B cell (primary cell): ENCODE results near the gene PPP6R3. TPM values are rescaled to one million over a fixed set of nuclear protein-coding genes. Genes with fewer than 3 reads are reported as not detected.

ENCODE experiments used
- ATAC-seq: fragments of 200-7000 bp; cut with Tn5 transposase; one replicate; pipeline ENCODE4 v1.10.0; 2021; ENCODE audit warnings: low read depth, mild to moderate bottlenecking, moderate number of reproducible peaks, moderate library complexity
- CTCF ChIA-PET: fragments of 350-600 bp; sonication (Branson Sonifier 250); formaldehyde crosslinking; loops from one replicate; lab custom pipeline; 2021; ENCODE audit warnings: antibody characterized with exemption, inconsistent platforms; lab: Charles Lee
- POLR2A ChIA-PET: fragments of 350-600 bp; sonication (Branson Sonifier 250); formaldehyde crosslinking; loops from one replicate; lab custom pipeline; 2021; ENCODE audit warnings: antibody characterized with exemption; lab: Charles Lee
- DNase-seq: peaks from one replicate; pipeline ENCODE4 v3.0.0; 2013
- H2AFZ ChIP-seq: 2 replicates; pipeline ENCODE4 v1.6.1; 2012; ENCODE audit warnings: mild to moderate bottlenecking, low read depth, low read length; ENCODE audit not compliant: insufficient read depth, poor library complexity, severe bottlenecking
- H3K27ac ChIP-seq, 2 donors: 1 replicate in 1 of 2; 2 replicates in 1 of 2; pipeline ENCODE4 v1.5.1; 2012 to 2013; ENCODE audit warnings: low read length in 2 of 2, mild to moderate bottlenecking in 2 of 2, moderate library complexity in 1 of 2
- H3K27me3 ChIP-seq, 4 experiments: fragments of 200-600 bp in 1 of 4; sonication (generic) in 1 of 4; replicated peaks in 1 of 4; 1 replicate in 2 of 4; 2 replicates in 2 of 4; pipeline versions ENCODE4 v1.6.1 to v1.7.0; 2013 to 2016; ENCODE audit warnings: low read length in 3 of 4, mild to moderate bottlenecking in 2 of 4, mixed read lengths in 1 of 4, moderate library complexity in 1 of 4; ENCODE audit not compliant: insufficient read depth in 4 of 4, control insufficient read depth in 3 of 4; ENCODE audit errors: control extremely low read depth in 1 of 4
- H3K36me3 ChIP-seq, 2 experiments: replicated peaks in 1 of 2; 1 replicate in 1 of 2; 2 replicates in 1 of 2; pipeline versions ENCODE4 v1.6.1 to v1.7.1; 2013; ENCODE audit warnings: low read length in 1 of 2; ENCODE audit not compliant: insufficient read depth in 2 of 2, control insufficient read depth in 1 of 2; ENCODE audit errors: control extremely low read depth in 1 of 2, extremely low read depth in 1 of 2
- H3K4me1 ChIP-seq, 2 donors: fragments of 200-600 bp in 1 of 2; sonication (generic) in 1 of 2; 1 replicate in 1 of 2; 2 replicates in 1 of 2; pipeline versions ENCODE4 v1.5.1 to v1.6.1; 2013 to 2017; ENCODE audit warnings: low read length in 2 of 2; ENCODE audit not compliant: control insufficient read depth in 2 of 2, insufficient read depth in 2 of 2
- H3K4me2 ChIP-seq: replicated peaks from 2 replicates; pipeline ENCODE3; 2012; ENCODE audit warnings: mild to moderate bottlenecking, low read depth, low read length; ENCODE audit not compliant: poor library complexity, severe bottlenecking
- H3K4me3 ChIP-seq, 5 experiments: fragments of 200-600 bp in 1 of 5; sonication (generic) in 1 of 5; 1 replicate in 3 of 5; 2 replicates in 2 of 5; pipeline versions ENCODE4 v1.5.1 to v1.7.0; 2011 to 2016; ENCODE audit warnings: low read length in 4 of 5, mild to moderate bottlenecking in 4 of 5, low read depth in 2 of 5, control low read depth in 1 of 5, moderate library complexity in 1 of 5; ENCODE audit not compliant: insufficient read depth in 1 of 5; ENCODE audit errors: control extremely low read depth in 1 of 5, extremely low read depth in 1 of 5
- H3K79me2 ChIP-seq: fragments of 200-600 bp; sonication (generic); one replicate; pipeline ENCODE4 v1.6.0; 2016; ENCODE audit warnings: low read length; ENCODE audit not compliant: control insufficient read depth, insufficient read depth
- H3K9ac ChIP-seq: fragments of 200-600 bp; sonication (generic); 2 replicates; pipeline ENCODE4 v1.6.1; 2017; ENCODE audit warnings: mild to moderate bottlenecking, low read length, moderate library complexity
- H3K9me3 ChIP-seq, 3 donors: one replicate each; pipeline versions ENCODE4 v1.6.1 to v1.7.1; 2013; ENCODE audit warnings: low read length in 2 of 3; ENCODE audit not compliant: control insufficient read depth in 2 of 3, insufficient read depth in 1 of 3; ENCODE audit errors: control extremely low read depth in 1 of 3
- H4K20me1 ChIP-seq: 2 replicates; pipeline ENCODE4 v1.6.0; 2012; ENCODE audit warnings: mild to moderate bottlenecking, low read length; ENCODE audit not compliant: insufficient read depth, control insufficient read depth, poor library complexity, severe bottlenecking
- H3K27ac Mint-ChIP-seq: one replicate; pipeline ENCODE4 v1.8.0; 2021; ENCODE audit warnings: mixed read lengths
- H3K27me3 Mint-ChIP-seq: one replicate; pipeline ENCODE4 v1.8.0; 2021; ENCODE audit warnings: mixed read lengths
- H3K4me1 Mint-ChIP-seq: one replicate; pipeline ENCODE4 v1.8.0; 2021; ENCODE audit warnings: mixed read lengths
- H3K4me3 Mint-ChIP-seq: one replicate; pipeline ENCODE4 v1.8.0; 2021; ENCODE audit warnings: mixed read lengths
- H3K9me3 Mint-ChIP-seq: one replicate; pipeline ENCODE4 v1.8.0; 2022; ENCODE audit warnings: mixed read lengths; ENCODE audit not compliant: insufficient read depth
- CTCF ChIP-seq: fragments of 200-600 bp; IDR thresholded peaks from one replicate; pipeline ENCODE4 v1.8.0; 2022; ENCODE audit warnings: antibody characterized with exemption, mild to moderate bottlenecking
- EZH2 ChIP-seq: IDR thresholded peaks from 2 replicates; pipeline ENCODE4 v1.6.1; 2012; ENCODE audit warnings: borderline replicate concordance, low read depth, mild to moderate bottlenecking, moderate library complexity, low read length; ENCODE audit not compliant: insufficient read depth, poor library complexity, severe bottlenecking
- WGBS: methylation state at CpG from one replicate; pipeline ENCODE4 v1.1.5; 2013; ENCODE audit warnings: missing lambda C conversion rate; ENCODE audit not compliant: insufficient coverage; 5-methylcytosine and 5-hydroxymethylcytosine counted together
- intact Hi-C: fragments of 100-400 bp; cut with micrococcal nuclease; formaldehyde crosslinking; loops from one replicate; pipeline ENCODE4 v1.10.0; 2022
- polyA plus RNA-seq: library from polyadenylated mRNA; depleted of rRNA; stranded (reverse); fragments of >200 nt; gene quantifications from 2 replicates; pipeline ENCODE4 v1.2.3, GENCODE V29; 2012
- total RNA-seq, 2 donors: library from RNA; stranded (reverse); fragments of 120-200 nt in 1 of 2; gene quantifications; 1 replicate in 1 of 2; 2 replicates in 1 of 2; pipeline versions ENCODE4 v1.2.3 to v1.2.4, GENCODE V29; 2013 to 2022

PPP6R3 gene
- total and polyA plus RNA-seq, 2 donors (not counting 1 experiment from before 2014, with no cell fraction given) = 48.5 to 159 TPM

- CTCF ChIA-PET = no interaction called here
- H3K9me3 Mint-ChIP-seq = no peaks in the 10 kb centered on the region
- no peak overlapping the region for H3K4me3 Mint-ChIP-seq
- peaks cover 0 to 5% (median 1%) of the 10 kb centered on the region in 3 donors for H3K9me3 ChIP-seq
- H4K20me1 ChIP-seq = peaks cover 78% of the 10 kb centered on the region
- H3K27me3 ChIP-seq = no peaks in the 10 kb centered on the region
- H3K4me2 ChIP-seq = no peak overlapping the region
- no peak for ATAC-seq
- intact Hi-C loops = no loop called here
- no peaks in the 10 kb centered on the region for H3K27me3 Mint-ChIP-seq
- no peak for TF ChIP-seq EZH2
- TF ChIP-seq CTCF = no peak
- peaks cover 61% of the 10 kb centered on the region for H3K4me1 Mint-ChIP-seq
- no peak overlapping the region for H2AFZ ChIP-seq
- H3K27ac ChIP-seq = no peak overlapping the region
- no CpG with 5 or more reads among the region's 3 CpGs for WGBS
- no peak overlapping the region for H3K27ac Mint-ChIP-seq
- peaks cover 83% of the 10 kb centered on the region for H3K79me2 ChIP-seq
- POLR2A ChIA-PET = no interaction called here
- peaks cover 14 to 17% of the 10 kb centered on the region in 2 donors for H3K4me1 ChIP-seq
- H3K36me3 ChIP-seq = peaks cover 3 to 4% of the 10 kb centered on the region in 2 experiments
- no peak overlapping the region for H3K9ac ChIP-seq
- DNase-seq = no peak
- no peak overlapping the region for H3K4me3 ChIP-seq
Measured at GRCh38 chr11:68479390-68479789, 18.8 kb downstream of the PPP6R3 start.

- Histone ChIP-seq H4K20me1 (peaks cover 78% of the 10 kb centered on the region), H3K9ac (no peak overlapping the region), H3K27me3 (no peaks in the 10 kb centered on the region), H3K4me1 (peaks cover 15 to 17% of the 10 kb centered on the region in 2 donors), H3K9me3 (peaks cover 0 to 8% (median 1%) of the 10 kb centered on the region in 3 donors), H3K36me3 (peaks cover 3 to 4% of the 10 kb centered on the region in 2 experiments), H3K4me3 (no peak overlapping the region), H3K4me2 (no peak overlapping the region), H3K79me2 (peaks cover 87% of the 10 kb centered on the region), H2AFZ (no peak overlapping the region), H3K27ac (no peak overlapping the region)
- H3K4me1 Mint-ChIP-seq = peaks cover 62% of the 10 kb centered on the region
- intact Hi-C loops = no loop called here
- WGBS = 100% methylated on average over 1 of the region's 2 CpGs
- ATAC-seq (no peak), DNase-seq (no peak)
- H3K27ac Mint-ChIP-seq = no peak overlapping the region
- ChIA-PET CTCF (interaction anchor here (0.7 kb wide), 1 partner anchor 21 kb away, joined by 4 read pairs; no protein-coding TSS in a partner anchor), POLR2A (no interaction called here)
- TF ChIP-seq CTCF (no peak), EZH2 (no peak)
- H3K4me3 Mint-ChIP-seq = no peak overlapping the region
- H3K9me3 Mint-ChIP-seq = no peaks in the 10 kb centered on the region
- no peaks in the 10 kb centered on the region for H3K27me3 Mint-ChIP-seq
Measured at GRCh38 chr11:68480193-68480592, 19.6 kb downstream of the PPP6R3 start.
